H1 (cell line): ENCODE data around the gene FNDC10. TPM values are rescaled to one million over a fixed set of nuclear protein-coding genes. Genes with fewer than 3 reads are reported as not detected.
A peak's percentile ranks its signal among the peaks of the same experiment; 100 is the strongest.

Experiments used
- ASH2L ChIP-seq: fragments of 200-600, 300-600 bp; sonication (generic); IDR thresholded peaks from one replicate; pipeline ENCODE4 v1.7.1; 2017; ENCODE audit warnings: low read length
- ATF3 ChIP-seq: IDR thresholded peaks from 2 replicates; pipeline ENCODE4 v1.6.1; 2011; ENCODE audit warnings: low read depth, mild to moderate bottlenecking, low read length; ENCODE audit not compliant: insufficient read depth
- BRCA1 ChIP-seq: IDR thresholded peaks from 2 replicates; pipeline ENCODE4 v1.6.1; 2012; ENCODE audit warnings: low read depth, low read length, improper control_type of control experiment
- CBX5 ChIP-seq: fragments of 300-800, 300-1000 bp; sonication (generic); IDR thresholded peaks from 2 replicates; pipeline ENCODE4 v1.7.1; 2016; ENCODE audit warnings: antibody characterized with exemption, low read length, low read depth
- CBX8 ChIP-seq: fragments of 300-800, 300-1000 bp; sonication (generic); IDR thresholded peaks from 2 replicates; pipeline ENCODE4 v1.7.1; 2016; ENCODE audit warnings: low read depth, low read length, borderline replicate concordance
- CEBPB ChIP-seq: IDR thresholded peaks from 2 replicates; pipeline ENCODE4 v1.6.1; 2012; ENCODE audit warnings: low read depth, low read length
- FOSL1 ChIP-seq: IDR thresholded peaks from 2 replicates; pipeline ENCODE4 v1.6.1; 2011; ENCODE audit warnings: mild to moderate bottlenecking, low read depth, low read length, moderate library complexity; ENCODE audit not compliant: insufficient read depth
- GABPA ChIP-seq: IDR thresholded peaks from 2 replicates; pipeline ENCODE4 v1.6.1; 2011; ENCODE audit warnings: mild to moderate bottlenecking, low read length, moderate library complexity, borderline replicate concordance; ENCODE audit not compliant: insufficient read depth
- HDAC6 ChIP-seq: IDR thresholded peaks from one replicate; pipeline ENCODE4 v1.7.1; 2012; ENCODE audit warnings: low read depth, mild to moderate bottlenecking, inconsistent platforms, low read length, moderate library complexity
- KDM1A ChIP-seq: fragments of 200-600, 300-600 bp; sonication (generic); IDR thresholded peaks from 2 replicates; pipeline ENCODE4 v1.7.1; 2016; ENCODE audit warnings: mild to moderate bottlenecking, low read length, borderline replicate concordance
- KDM4A ChIP-seq: IDR thresholded peaks from one replicate; pipeline ENCODE4 v1.7.1; 2012; ENCODE audit warnings: low read depth, mild to moderate bottlenecking, moderate library complexity, low read length, inconsistent platforms; ENCODE audit not compliant: severe bottlenecking
- MAFK ChIP-seq: IDR thresholded peaks from 2 replicates; pipeline ENCODE4 v1.6.1; 2012; ENCODE audit warnings: low read depth, mild to moderate bottlenecking, improper control_type of control experiment, low read length
- POLR2A ChIP-seq, 2 experiments: IDR thresholded peaks; 1 replicate in 1 of 2; 2 replicates in 1 of 2; pipeline ENCODE4 v1.6.1; 2011; ENCODE audit warnings: low read depth in 2 of 2, low read length in 2 of 2, mild to moderate bottlenecking in 2 of 2; ENCODE audit errors: control extremely low read depth in 1 of 2
- POU5F1 ChIP-seq: IDR thresholded peaks from 2 replicates; pipeline ENCODE4 v1.6.1; 2011; ENCODE audit warnings: low read depth, mild to moderate bottlenecking, low read length, moderate library complexity
- RAD21 ChIP-seq, 2 experiments: IDR thresholded peaks in 1 of 2; conservative IDR thresholded peaks in 1 of 2; 2 replicates each; pipeline ENCODE4 v1.6.1; 2011; ENCODE audit warnings: low read depth in 2 of 2, low read length in 2 of 2, improper control_type of control experiment in 1 of 2, inconsistent platforms in 1 of 2, mild to moderate bottlenecking in 1 of 2, moderate library complexity in 1 of 2
- SP1 ChIP-seq: IDR thresholded peaks from 2 replicates; pipeline ENCODE4 v1.6.1; 2011; ENCODE audit warnings: low read depth, low read length
- TCF12 ChIP-seq: IDR thresholded peaks from 2 replicates; pipeline ENCODE4 v1.6.1; 2011; ENCODE audit warnings: low read depth, mild to moderate bottlenecking, low read length
- TEAD4 ChIP-seq: IDR thresholded peaks from 2 replicates; pipeline ENCODE4 v1.6.1; 2012; ENCODE audit warnings: low read depth, low read length, inconsistent platforms, mixed read lengths
- YY1 ChIP-seq: IDR thresholded peaks from 2 replicates; pipeline ENCODE4 v1.6.1; 2011; ENCODE audit warnings: low read depth, mild to moderate bottlenecking, low read length
- polyA plus RNA-seq, 7 experiments: library from polyadenylated mRNA; depleted of rRNA in 3 of 7; stranded (reverse) in 5 of 7; unstranded in 2 of 7; fragments of >200 nt in 5 of 7; fragments of 200-250 nt in 2 of 7; gene quantifications; 1 replicate in 5 of 7; 2 replicates in 1 of 7; 4 replicates in 1 of 7; pipeline versions ENCODE4 v1.2.1 to v1.2.3, GENCODE V29; 2011 to 2013; ENCODE audit warnings: missing spikeins in 2 of 7, mixed read lengths in 2 of 7
- total RNA-seq: library from RNA; stranded (reverse); fragmentation: NEBNext Ultra II Directional; extraction: Animal tissue kit (Norgen Biotek cat#: 25700); gene quantifications from 2 replicates; pipeline ENCODE4 v1.2.1, GENCODE V29; 2021
- TF ChIP-seq, protein P1 (sequence below): IDR thresholded peaks from 2 replicates; pipeline ENCODE4 v1.6.1; 2011; ENCODE audit warnings: low read length, improper control_type of control experiment
- TF ChIP-seq, protein P2 (sequence below): IDR thresholded peaks from 2 replicates; pipeline ENCODE4 v1.6.1; 2012; ENCODE audit warnings: low read length, inconsistent platforms

Gene FNDC10
- total and polyA plus RNA-seq, 2 of the 8 experiments (the other 6 are each of a cell fraction or from before 2014, with no cell fraction given), result 19.0 to 21.8 TPM

GRCh38 chr1:1573843-1574720, 25.9 kb downstream of the FNDC10 start (continued):
- TF ChIP-seq ATF3, result no peak
- no peak for TF ChIP-seq CBX5
- TF ChIP-seq SP1, result no peak
- no peak for TF ChIP-seq FOSL1
- no peak for TF ChIP-seq CEBPB
- no peak for TF ChIP-seq ASH2L
- peak; percentile 9; the same call in 1 of the 2 replicates for TF ChIP-seq GABPA
- TF ChIP-seq CBX8, result no peak
- no peak for TF ChIP-seq KDM1A
- TF ChIP-seq MAFK, result no peak
- TF ChIP-seq KDM4A, result no peak
- no peak for TF ChIP-seq HDAC6
- peak; percentile 96 for TF ChIP-seq YY1
- TF ChIP-seq POLR2A (IDR thresholded peaks at IDR 0.05; ENCODE audit: control extremely low read depth in 1 of 2, low read depth in 2 of 2, low read length in 2 of 2), result peak in 1 of 2 experiments; percentile 46; a peak in 1 of 3 replicates
- TF ChIP-seq, protein P1, sequence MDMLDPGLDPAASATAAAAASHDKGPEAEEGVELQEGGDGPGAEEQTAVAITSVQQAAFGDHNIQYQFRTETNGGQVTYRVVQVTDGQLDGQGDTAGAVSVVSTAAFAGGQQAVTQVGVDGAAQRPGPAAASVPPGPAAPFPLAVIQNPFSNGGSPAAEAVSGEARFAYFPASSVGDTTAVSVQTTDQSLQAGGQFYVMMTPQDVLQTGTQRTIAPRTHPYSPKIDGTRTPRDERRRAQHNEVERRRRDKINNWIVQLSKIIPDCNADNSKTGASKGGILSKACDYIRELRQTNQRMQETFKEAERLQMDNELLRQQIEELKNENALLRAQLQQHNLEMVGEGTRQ, result no peak
- no peak for TF ChIP-seq BRCA1
- TF ChIP-seq TCF12, result no peak
- TF ChIP-seq, protein P2, sequence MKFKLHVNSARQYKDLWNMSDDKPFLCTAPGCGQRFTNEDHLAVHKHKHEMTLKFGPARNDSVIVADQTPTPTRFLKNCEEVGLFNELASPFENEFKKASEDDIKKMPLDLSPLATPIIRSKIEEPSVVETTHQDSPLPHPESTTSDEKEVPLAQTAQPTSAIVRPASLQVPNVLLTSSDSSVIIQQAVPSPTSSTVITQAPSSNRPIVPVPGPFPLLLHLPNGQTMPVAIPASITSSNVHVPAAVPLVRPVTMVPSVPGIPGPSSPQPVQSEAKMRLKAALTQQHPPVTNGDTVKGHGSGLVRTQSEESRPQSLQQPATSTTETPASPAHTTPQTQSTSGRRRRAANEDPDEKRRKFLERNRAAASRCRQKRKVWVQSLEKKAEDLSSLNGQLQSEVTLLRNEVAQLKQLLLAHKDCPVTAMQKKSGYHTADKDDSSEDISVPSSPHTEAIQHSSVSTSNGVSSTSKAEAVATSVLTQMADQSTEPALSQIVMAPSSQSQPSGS, result no peak
- TF ChIP-seq RAD21 (IDR thresholded peaks at IDR 0.05 in 1 of 2, conservative IDR thresholded peaks at IDR 0.05 in 1 of 2; ENCODE audit: low read depth in 2 of 2, low read length in 2 of 2), result peak in 1 of 2 experiments; percentile 2; a peak in 1 of 4 replicates
- TF ChIP-seq TEAD4, result no peak
- no peak for TF ChIP-seq POU5F1
